BJ (cell line): Measurements from ENCODE around the gene TUT4. TPM values are rescaled to one million over a fixed set of nuclear protein-coding genes. Genes with fewer than 3 reads are reported as not detected.

Experiments
- CTCF ChIA-PET: fragments of 350-600 bp; formaldehyde crosslinking; extraction: SDS; loops from one replicate; lab custom pipeline; 2021; ENCODE audit warnings: antibody characterized with exemption, inconsistent platforms; lab: Yijun Ruan, JAX
- POLR2A ChIA-PET: fragments of 300-600 bp; sonication (Branson Sonifier 250); formaldehyde crosslinking; extraction: SDS; loops from one replicate; lab custom pipeline; 2021; ENCODE audit warnings: antibody characterized with exemption; lab: Charles Lee
- DNase-seq: peaks from one replicate; pipeline ENCODE4 v3.0.0-alpha.2; 2011; ENCODE audit warnings: low read depth
- H3K27me3 ChIP-seq: 2 replicates; pipeline ENCODE4 v1.6.0; 2011; ENCODE audit warnings: low read length; ENCODE audit not compliant: control insufficient read depth, insufficient read depth
- H3K36me3 ChIP-seq: 2 replicates; pipeline ENCODE4 v1.5.1; 2011; ENCODE audit warnings: low read length; ENCODE audit not compliant: control insufficient read depth, insufficient read depth
- H3K4me3 ChIP-seq: 2 replicates; pipeline ENCODE4 v1.5.1; 2011; ENCODE audit warnings: low read depth, mild to moderate bottlenecking, control low read depth, low read length
- CTCF ChIP-seq: IDR thresholded peaks from 2 replicates; pipeline ENCODE4 v1.5.1; 2011; ENCODE audit warnings: low read depth, mild to moderate bottlenecking, control low read depth, inconsistent platforms, low read length, moderate library complexity; ENCODE audit not compliant: insufficient read depth
- polyA plus RNA-seq: library from polyadenylated mRNA; depleted of rRNA; stranded (reverse); fragments of >200 nt; gene quantifications from 2 replicates; pipeline ENCODE4 v1.2.3, GENCODE V29; 2011

The TUT4 gene
- polyA plus RNA-seq, 1 experiment = 27.9 TPM

DNA sequence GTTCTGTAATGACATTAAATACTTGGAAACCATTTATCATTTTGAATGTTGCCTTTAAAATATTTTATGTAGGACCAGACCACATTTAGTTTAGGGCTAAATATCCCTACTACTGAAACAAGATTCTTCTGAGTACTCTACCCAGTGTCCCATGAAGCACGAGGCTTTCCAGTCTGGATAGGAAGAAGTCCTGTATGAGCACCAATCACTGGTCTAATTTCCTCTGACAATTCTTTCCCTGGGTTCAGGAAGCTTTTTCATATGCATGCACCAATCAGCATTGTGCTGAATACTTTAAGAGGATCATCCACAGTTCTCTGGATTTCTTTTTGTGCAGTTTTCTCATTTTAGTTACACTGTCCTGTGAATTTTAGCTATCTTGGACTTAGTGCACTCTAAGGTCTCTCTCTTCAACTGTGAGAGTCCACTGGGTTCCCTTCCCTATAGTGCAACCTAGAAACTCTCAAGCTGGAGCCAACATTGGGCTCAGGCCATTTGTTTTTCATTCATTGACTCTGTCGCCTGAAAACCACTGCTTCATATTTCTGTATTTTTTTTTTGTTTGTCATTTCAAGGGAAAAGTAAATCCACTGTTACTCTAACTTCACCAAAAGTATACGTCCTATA, 45.9 kb downstream of the TUT4 start:
- H3K27me3 ChIP-seq = no peaks in the 10 kb centered on the region
- no peak for TF ChIP-seq CTCF
- DNase-seq = no peak
- ChIA-PET CTCF (no interaction called here), POLR2A (interaction anchor here (0.6 kb wide), 1 partner anchor 10 kb away, joined by 3 read pairs; no protein-coding TSS in a partner anchor)
- H3K36me3 ChIP-seq = no peaks in the 10 kb centered on the region
- H3K4me3 ChIP-seq = no peak overlapping the region

GRCh38 chr1:52506349-52506748, 46.5 kb downstream of the TUT4 start:
- Histone ChIP-seq H3K4me3 (no peak overlapping the region), H3K27me3 (no peaks in the 10 kb centered on the region), H3K36me3 (no peaks in the 10 kb centered on the region)
- CTCF ChIA-PET = interaction anchor here (1.0 kb wide), 1 partner anchor 11 kb away, joined by 3 read pairs; no protein-coding TSS in a partner anchor
- POLR2A ChIA-PET = no interaction called here
- TF ChIP-seq CTCF = no peak
- DNase-seq = no peak

GRCh38 chr1:52504720-52505119, 48.2 kb downstream of the TUT4 start:
- Histone ChIP-seq H3K27me3 (no peaks in the 10 kb centered on the region), H3K36me3 (no peaks in the 10 kb centered on the region), H3K4me3 (no peak overlapping the region)
- DNase-seq = no peak
- no peak for TF ChIP-seq CTCF
- ChIA-PET CTCF (no interaction called here), POLR2A (no interaction called here)

GRCh38 chr1:52503706-52504105, 49.2 kb downstream of the TUT4 start:
- ChIA-PET POLR2A (no interaction called here), CTCF (no interaction called here)
- H3K27me3 ChIP-seq = no peaks in the 10 kb centered on the region
- DNase-seq = no peak
- no peak overlapping the region for H3K4me3 ChIP-seq
- H3K36me3 ChIP-seq = no peaks in the 10 kb centered on the region
- no peak for TF ChIP-seq CTCF

DNA sequence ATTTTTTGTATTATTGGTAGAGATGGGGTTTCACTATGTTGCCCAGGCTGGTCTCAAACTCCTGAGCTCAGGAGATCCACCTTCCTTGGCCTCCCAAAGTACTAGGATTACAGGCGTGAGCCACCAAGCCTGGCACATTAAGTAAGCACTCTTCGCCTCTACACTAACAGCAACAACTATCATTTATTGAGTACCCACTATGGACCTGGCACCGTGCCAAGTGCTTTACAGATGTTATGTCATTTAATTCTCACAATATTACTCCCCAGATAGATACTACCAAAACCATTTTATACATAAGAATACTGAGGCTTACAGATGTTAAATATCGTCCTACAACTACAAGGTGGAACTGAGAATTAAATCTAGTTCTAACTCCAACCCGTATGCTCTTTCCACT, 50.1 kb downstream of the TUT4 start:
- CTCF ChIA-PET = no interaction called here
- TF ChIP-seq CTCF = no peak
- POLR2A ChIA-PET = no interaction called here
- Histone ChIP-seq H3K36me3 (no peaks in the 10 kb centered on the region), H3K4me3 (no peak overlapping the region), H3K27me3 (no peaks in the 10 kb centered on the region)
- DNase-seq = no peak
